H1 (cell line): Measurements from ENCODE around the gene TASP1. TPM values are rescaled to one million over a fixed set of nuclear protein-coding genes. Genes with fewer than 3 reads are reported as not detected.

Source experiments
- CTCF ChIA-PET: fragments of 300-600 bp; sonication (Branson Sonifier 250); formaldehyde crosslinking; loops from one replicate; lab custom pipeline; 2021; ENCODE audit not compliant: partially characterized antibody; lab: Charles Lee
- POLR2A ChIA-PET: fragments of 300-600 bp; sonication (Branson Sonifier 250); formaldehyde crosslinking; loops from one replicate; lab custom pipeline; 2021; ENCODE audit warnings: inconsistent platforms; ENCODE audit not compliant: partially characterized antibody; lab: Charles Lee
- DNase-seq, 2 experiments: peaks; one replicate each; pipeline versions ENCODE4 v3.0.0 to v3.0.0-alpha.2; 2010 to 2022; ENCODE audit warnings: low spot score in 2 of 2, low read depth in 1 of 2, mixed read lengths in 1 of 2
- FAIRE-seq: peaks from 2 replicates; lab custom pipeline; 2011; peaks lifted over from hg19 to GRCh38; lab: Jason Lieb, UNC
- H2AFZ ChIP-seq: 2 replicates; pipeline ENCODE4 v1.8.1; 2012; ENCODE audit warnings: low read length, inconsistent platforms
- H2AK5ac ChIP-seq: 2 replicates; pipeline ENCODE4 v1.6.1; 2013; ENCODE audit warnings: low read depth, low read length
- H2BK120ac ChIP-seq: replicated peaks from 2 replicates; pipeline ENCODE3; 2013; ENCODE audit warnings: low read depth, low read length, inconsistent platforms
- H2BK12ac ChIP-seq: 2 replicates; pipeline ENCODE4 v1.6.1; 2013; ENCODE audit warnings: low read depth, low read length
- H2BK15ac ChIP-seq: 2 replicates; pipeline ENCODE4 v1.6.1; 2013; ENCODE audit warnings: low read length
- H2BK20ac ChIP-seq: 2 replicates; pipeline ENCODE4 v1.6.1; 2013; ENCODE audit warnings: low read length
- H2BK5ac ChIP-seq: 2 replicates; pipeline ENCODE4 v1.6.1; 2013; ENCODE audit warnings: low read depth, low read length
- H3K14ac ChIP-seq: 2 replicates; pipeline ENCODE4 v1.6.1; 2013; ENCODE audit warnings: inconsistent platforms; ENCODE audit not compliant: insufficient read length
- H3K18ac ChIP-seq: 2 replicates; pipeline ENCODE4 v1.6.1; 2013; ENCODE audit warnings: low read length; ENCODE audit errors: extremely low read depth
- H3K23ac ChIP-seq: 2 replicates; pipeline ENCODE4 v1.6.1; 2013; ENCODE audit warnings: inconsistent platforms; ENCODE audit not compliant: insufficient read length
- H3K23me2 ChIP-seq: 2 replicates; pipeline ENCODE4 v1.6.1; 2013; ENCODE audit warnings: low read depth, low read length
- H3K27ac ChIP-seq: 2 replicates; pipeline ENCODE4 v1.6.1; 2011; ENCODE audit warnings: low read depth, low read length, inconsistent platforms
- H3K27me3 ChIP-seq, 4 experiments: replicated peaks in 1 of 4; 1 replicate in 1 of 4; 2 replicates in 3 of 4; pipeline versions ENCODE4 v1.6.1 to v1.8.1; 2011 to 2013; ENCODE audit warnings: low read length in 3 of 4, mild to moderate bottlenecking in 3 of 4, inconsistent platforms in 2 of 4, mixed read lengths in 2 of 4, moderate library complexity in 1 of 4; ENCODE audit not compliant: control insufficient read depth in 3 of 4, insufficient read depth in 3 of 4; ENCODE audit errors: extremely low read depth in 1 of 4
- H3K36me3 ChIP-seq, 4 experiments: 2 replicates each; pipeline versions ENCODE4 v1.6.1 to v1.8.1; 2011 to 2013; ENCODE audit warnings: mild to moderate bottlenecking in 4 of 4, low read length in 3 of 4, moderate library complexity in 2 of 4, control low read depth in 1 of 4, inconsistent platforms in 1 of 4; ENCODE audit not compliant: insufficient read depth in 4 of 4, control insufficient read depth in 2 of 4
- H3K4ac ChIP-seq: replicated peaks from 2 replicates; pipeline ENCODE3; 2013; ENCODE audit warnings: low read length, low read depth, mixed read lengths, inconsistent platforms; ENCODE audit not compliant: insufficient read length
- H3K4me1 ChIP-seq, 4 experiments: replicated peaks in 1 of 4; 1 replicate in 1 of 4; 2 replicates in 3 of 4; pipeline versions ENCODE4 v1.6.1 to v1.8.1; 2011 to 2013; ENCODE audit warnings: low read length in 3 of 4, inconsistent platforms in 2 of 4, mixed read lengths in 1 of 4; ENCODE audit not compliant: insufficient read depth in 4 of 4, control insufficient read depth in 3 of 4
- H3K4me2 ChIP-seq, 2 experiments: 2 replicates each; pipeline versions ENCODE4 v1.6.1 to v1.8.1; 2011 to 2013; ENCODE audit warnings: low read depth in 2 of 2, low read length in 2 of 2, control low read depth in 1 of 2, inconsistent platforms in 1 of 2, mild to moderate bottlenecking in 1 of 2; ENCODE audit not compliant: insufficient read depth in 1 of 2
- H3K4me3 ChIP-seq, 4 experiments: fragments of 200-600, 300-600 bp in 1 of 4; sonication (generic), shearing (Covaris generic), sonication (Bioruptor Twin) in 1 of 4; 2 replicates each; pipeline versions ENCODE4 v1.5.1 to v1.8.1; 2011 to 2016; ENCODE audit warnings: low read length in 4 of 4, low read depth in 3 of 4, control low read depth in 2 of 4, inconsistent platforms in 2 of 4, mild to moderate bottlenecking in 2 of 4, mixed read lengths in 1 of 4, moderate library complexity in 1 of 4; ENCODE audit not compliant: insufficient read depth in 2 of 4; ENCODE audit errors: extremely low read depth in 1 of 4
- H3K56ac ChIP-seq: replicated peaks from 2 replicates; pipeline ENCODE3; 2013; ENCODE audit warnings: low read depth, mild to moderate bottlenecking, mixed read lengths, low read length, inconsistent platforms; ENCODE audit not compliant: insufficient read length
- H3K79me1 ChIP-seq: 2 replicates; pipeline ENCODE4 v1.6.1; 2013; ENCODE audit warnings: low read depth, low read length, control low read depth
- H3K79me2 ChIP-seq, 2 experiments: 2 replicates each; pipeline versions ENCODE4 v1.6.1 to v1.8.1; 2012 to 2013; ENCODE audit warnings: low read length in 2 of 2, mild to moderate bottlenecking in 2 of 2, inconsistent platforms in 1 of 2; ENCODE audit not compliant: insufficient read depth in 2 of 2, control insufficient read depth in 1 of 2
- H3K9ac ChIP-seq, 4 experiments: replicated peaks in 1 of 4; 1 replicate in 1 of 4; 2 replicates in 3 of 4; pipeline versions ENCODE4 v1.6.1 to v1.8.1; 2011 to 2013; ENCODE audit warnings: low read depth in 3 of 4, low read length in 3 of 4, control low read depth in 2 of 4, mild to moderate bottlenecking in 2 of 4, moderate library complexity in 2 of 4, inconsistent platforms in 1 of 4; ENCODE audit errors: extremely low read depth in 1 of 4
- H3K9me3 ChIP-seq, 2 experiments: 2 replicates each; pipeline versions ENCODE4 v1.6.1 to v1.8.1; 2012 to 2013; ENCODE audit warnings: mild to moderate bottlenecking in 2 of 2, moderate library complexity in 2 of 2, control low read depth in 1 of 2, inconsistent platforms in 1 of 2, low read depth in 1 of 2, low read length in 1 of 2, mixed read lengths in 1 of 2; ENCODE audit not compliant: insufficient read depth in 2 of 2
- H4K20me1 ChIP-seq, 2 experiments: replicated peaks in 1 of 2; 2 replicates each; pipeline versions ENCODE3 to v1.8.1; 2011 to 2013; ENCODE audit warnings: inconsistent platforms in 2 of 2, low read length in 2 of 2, mild to moderate bottlenecking in 1 of 2; ENCODE audit not compliant: insufficient read depth in 2 of 2, control insufficient read depth in 1 of 2
- H4K5ac ChIP-seq: 2 replicates; pipeline ENCODE4 v1.6.1; 2013; ENCODE audit warnings: low read length, low read depth, mixed read lengths, inconsistent platforms; ENCODE audit not compliant: insufficient read length
- H4K8ac ChIP-seq: 2 replicates; pipeline ENCODE4 v1.8.0; 2013; ENCODE audit warnings: mild to moderate bottlenecking, moderate library complexity, low read length, inconsistent platforms; ENCODE audit not compliant: insufficient read depth; ENCODE audit errors: extremely low read depth
- H4K91ac ChIP-seq: replicated peaks from 2 replicates; pipeline ENCODE3; 2013; ENCODE audit warnings: low read length, mixed read lengths, inconsistent platforms; ENCODE audit not compliant: insufficient read length
- BACH1 ChIP-seq: IDR thresholded peaks from 2 replicates; pipeline ENCODE4 v1.6.1; 2012; ENCODE audit warnings: low read length, improper control_type of control experiment
- whole genome bisulfite sequencing, 2 experiments: shearing (Covaris generic) in 1 of 2; methylation state at CpG; one replicate each; pipeline versions ENCODE4 v1.1.6 to v1.1.7; 2013 to 2015; ENCODE audit warnings: low lambda C conversion rate in 2 of 2, mixed read lengths in 2 of 2, inconsistent platforms in 1 of 2, low coverage in 1 of 2, missing lambda C conversion rate in 1 of 2; ENCODE audit not compliant: insufficient replicate concordance in 2 of 2, insufficient coverage in 1 of 2, insufficient read length in 1 of 2; ENCODE audit errors: extremely low coverage in 1 of 2, missing lambda C conversion rate in 1 of 2; 5-methylcytosine and 5-hydroxymethylcytosine counted together
- polyA plus RNA-seq, 7 experiments: library from polyadenylated mRNA; depleted of rRNA in 3 of 7; stranded (reverse) in 5 of 7; unstranded in 2 of 7; fragments of >200 nt in 5 of 7; fragments of 200-250 nt in 2 of 7; gene quantifications; 1 replicate in 5 of 7; 2 replicates in 1 of 7; 4 replicates in 1 of 7; pipeline versions ENCODE4 v1.2.1 to v1.2.3, GENCODE V29; 2011 to 2013; ENCODE audit warnings: missing spikeins in 2 of 7, mixed read lengths in 2 of 7
- total RNA-seq: library from RNA; stranded (reverse); fragmentation: NEBNext Ultra II Directional; extraction: Animal tissue kit (Norgen Biotek cat#: 25700); gene quantifications from 2 replicates; pipeline ENCODE4 v1.2.1, GENCODE V29; 2021

TASP1 gene
- total and polyA plus RNA-seq, 2 of the 8 experiments (the other 6 are each of a cell fraction or from before 2014, with no cell fraction given) = 4.5 to 10.9 TPM

- Histone ChIP-seq H3K4me1 (no peaks in the 10 kb centered on the region), H3K79me1 (no peaks in the 10 kb centered on the region), H3K4ac (no peak overlapping the region), H4K91ac (no peak overlapping the region), H3K23me2 (no peaks in the 10 kb centered on the region; the same call in 1 of the 2 replicates), H4K20me1 (no peaks in the 10 kb centered on the region), H2BK20ac (no peak overlapping the region), H3K4me3 (no peak overlapping the region), H4K8ac (no peak overlapping the region), H2BK120ac (no peak overlapping the region), H2AFZ (no peak overlapping the region), H3K23ac (no peak overlapping the region), H3K27ac (no peak overlapping the region), H2AK5ac (no peak overlapping the region), H3K14ac (no peak overlapping the region), H3K18ac (no peak overlapping the region), H3K27me3 (no peaks in the 10 kb centered on the region), H2BK12ac (no peak overlapping the region), H3K9ac (no peak overlapping the region), H3K56ac (no peak overlapping the region), H2BK15ac (no peak overlapping the region), H3K36me3 (no peaks in the 10 kb centered on the region), H2BK5ac (no peak overlapping the region), H4K5ac (no peak overlapping the region), H3K79me2 (no peaks in the 10 kb centered on the region), H3K4me2 (no peak overlapping the region), H3K9me3 (no peaks in the 10 kb centered on the region; a peak in 1 of 4 replicates)
- CTCF ChIA-PET = no interaction called here
- TF ChIP-seq BACH1 = no peak
- POLR2A ChIA-PET = no interaction called here
- WGBS, 2 experiments = 100% methylated on average over 1 of the region's 1 CpG; no CpG with 5 or more reads in 1 of the 2 experiments
- DNase-seq = no peak
- no peak for FAIRE-seq
Measured at GRCh38 chr20:13442986-13443385, 195.7 kb downstream of the TASP1 start.
